ENCODE measurements around the gene HIKESHI.
A peak's percentile ranks its signal among the peaks of the same experiment; 100 is the strongest.

The HIKESHI gene

DNA sequence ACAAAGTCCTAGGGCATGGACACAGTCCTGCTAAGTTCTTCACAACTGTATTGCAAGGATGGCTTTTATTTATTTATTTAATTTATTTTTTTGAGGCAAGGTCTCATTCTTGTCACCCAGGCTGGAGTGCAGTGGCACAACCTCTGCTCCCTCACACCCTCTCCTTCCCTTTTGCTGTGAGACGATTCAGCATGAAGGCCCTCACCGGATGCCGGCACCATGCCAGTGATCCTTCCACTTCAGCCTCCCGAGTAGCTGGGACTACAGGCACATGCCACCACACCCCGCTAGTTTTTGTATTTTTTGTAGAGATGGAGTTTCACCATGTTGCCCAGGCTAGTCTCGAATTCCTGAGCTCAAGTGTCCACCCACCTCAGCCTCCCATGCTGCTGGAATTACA lies 39.7 kb upstream of the HIKESHI start:
- TF ChIP-seq, protein P1, sequence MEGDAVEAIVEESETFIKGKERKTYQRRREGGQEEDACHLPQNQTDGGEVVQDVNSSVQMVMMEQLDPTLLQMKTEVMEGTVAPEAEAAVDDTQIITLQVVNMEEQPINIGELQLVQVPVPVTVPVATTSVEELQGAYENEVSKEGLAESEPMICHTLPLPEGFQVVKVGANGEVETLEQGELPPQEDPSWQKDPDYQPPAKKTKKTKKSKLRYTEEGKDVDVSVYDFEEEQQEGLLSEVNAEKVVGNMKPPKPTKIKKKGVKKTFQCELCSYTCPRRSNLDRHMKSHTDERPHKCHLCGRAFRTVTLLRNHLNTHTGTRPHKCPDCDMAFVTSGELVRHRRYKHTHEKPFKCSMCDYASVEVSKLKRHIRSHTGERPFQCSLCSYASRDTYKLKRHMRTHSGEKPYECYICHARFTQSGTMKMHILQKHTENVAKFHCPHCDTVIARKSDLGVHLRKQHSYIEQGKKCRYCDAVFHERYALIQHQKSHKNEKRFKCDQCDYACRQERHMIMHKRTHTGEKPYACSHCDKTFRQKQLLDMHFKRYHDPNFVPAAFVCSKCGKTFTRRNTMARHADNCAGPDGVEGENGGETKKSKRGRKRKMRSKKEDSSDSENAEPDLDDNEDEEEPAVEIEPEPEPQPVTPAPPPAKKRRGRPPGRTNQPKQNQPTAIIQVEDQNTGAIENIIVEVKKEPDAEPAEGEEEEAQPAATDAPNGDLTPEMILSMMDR (conservative IDR thresholded peaks at IDR 0.05; ENCODE audit: control insufficient read depth, insufficient read depth, low read depth, low read length): no peak
- H3K4me3 ChIP-seq (ENCODE audit: control insufficient read depth, low read depth, low read length): no peak overlapping the region
- no peak for DNase-seq (ENCODE audit: low read depth)

DNA sequence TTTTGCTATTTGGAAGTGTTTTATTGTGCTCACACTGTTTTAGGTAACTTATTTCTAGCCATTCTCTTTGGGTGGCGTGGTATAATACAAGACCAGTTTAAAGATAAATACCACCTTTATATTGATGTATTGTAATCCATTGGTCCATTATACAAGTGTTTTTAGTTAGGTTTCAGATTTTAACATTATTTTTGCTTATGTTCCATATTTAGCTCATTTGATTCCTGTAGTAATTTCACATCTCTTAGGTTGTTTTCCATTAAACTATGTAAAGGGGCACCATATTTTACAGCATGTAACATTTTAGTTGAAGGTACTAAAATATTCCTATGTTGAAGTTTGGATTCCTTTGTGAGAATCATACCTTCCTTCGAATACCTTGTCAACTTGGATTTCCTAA lies 37.4 kb upstream of the HIKESHI start:
- TF ChIP-seq, protein P1 (conservative IDR thresholded peaks at IDR 0.05; ENCODE audit: control insufficient read depth, insufficient read depth, low read depth, low read length): no peak
- no peak for DNase-seq (ENCODE audit: low read depth)
- no peak overlapping the region for H3K4me3 ChIP-seq (ENCODE audit: control insufficient read depth, low read depth, low read length)

DNA sequence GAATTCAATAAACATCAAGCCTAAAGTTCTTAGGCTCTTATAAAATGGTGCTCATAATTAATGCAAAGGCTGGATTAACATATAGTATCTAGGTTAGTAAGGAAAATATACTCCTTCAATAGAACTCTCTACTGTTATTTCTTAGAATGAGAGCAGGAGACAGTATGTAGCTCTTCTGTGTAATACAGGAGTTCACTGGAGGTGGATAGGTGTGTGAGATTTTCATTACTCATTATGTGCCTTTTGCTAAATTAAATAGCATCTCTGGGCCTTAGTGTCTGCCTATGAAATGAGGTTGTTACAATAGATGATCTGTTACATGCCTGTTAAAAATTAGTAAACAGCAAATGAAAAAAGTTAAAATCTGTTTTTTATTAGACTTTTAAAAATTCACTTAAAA lies 36.8 kb upstream of the HIKESHI start:
- no peak for DNase-seq (ENCODE audit: low read depth)
- no peak overlapping the region for H3K4me3 ChIP-seq (ENCODE audit: control insufficient read depth, low read depth, low read length)
- TF ChIP-seq, protein P1 (conservative IDR thresholded peaks at IDR 0.05; ENCODE audit: control insufficient read depth, insufficient read depth, low read depth, low read length): no peak

DNA sequence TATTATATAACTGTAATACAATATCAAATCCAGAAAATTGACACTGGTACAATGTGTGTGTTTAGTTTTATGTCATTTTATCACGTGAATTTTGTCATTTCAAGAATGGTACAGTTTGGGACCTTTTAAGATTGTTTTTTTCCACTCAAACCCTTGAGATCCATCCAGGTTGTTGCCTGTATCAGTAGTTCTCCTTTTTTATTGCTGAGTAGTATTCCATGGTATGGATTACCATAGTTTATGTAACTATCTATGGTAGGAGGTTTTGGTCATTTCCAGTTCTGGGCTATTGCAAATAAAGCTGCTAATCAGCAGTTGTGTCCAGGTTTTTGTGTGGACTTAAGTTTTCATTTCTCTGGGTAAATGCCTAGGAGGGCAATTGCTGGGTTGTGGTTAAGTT lies 32.4 kb upstream of the HIKESHI start:
- no peak for DNase-seq (ENCODE audit: low read depth)
- no peak overlapping the region for H3K4me3 ChIP-seq (ENCODE audit: control insufficient read depth, low read depth, low read length)
- TF ChIP-seq, protein P1 (conservative IDR thresholded peaks at IDR 0.05; ENCODE audit: control insufficient read depth, insufficient read depth, low read depth, low read length): no peak

DNA sequence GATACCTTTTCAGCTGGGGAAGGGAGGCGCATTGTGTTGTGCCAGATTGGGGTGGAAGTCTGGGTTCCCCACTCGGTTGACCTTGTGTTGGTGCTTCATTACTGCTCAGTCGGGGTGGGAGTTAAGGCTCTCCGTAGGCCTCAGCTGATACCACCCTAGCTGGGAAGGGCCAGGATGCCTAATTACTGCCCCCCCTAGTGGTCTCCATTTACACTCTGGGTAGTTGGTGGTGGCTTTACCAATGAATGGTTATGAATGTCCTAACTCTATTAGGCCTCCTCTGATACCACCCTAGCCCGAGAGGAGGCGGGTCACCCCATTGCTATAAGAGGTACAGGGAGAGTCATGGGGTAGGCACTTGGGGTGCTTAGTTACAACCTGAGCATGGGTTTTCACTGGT lies 27.5 kb upstream of the HIKESHI start:
- no peak for DNase-seq (ENCODE audit: low read depth)
- no peak overlapping the region for H3K4me3 ChIP-seq (ENCODE audit: control insufficient read depth, low read depth, low read length)

DNA sequence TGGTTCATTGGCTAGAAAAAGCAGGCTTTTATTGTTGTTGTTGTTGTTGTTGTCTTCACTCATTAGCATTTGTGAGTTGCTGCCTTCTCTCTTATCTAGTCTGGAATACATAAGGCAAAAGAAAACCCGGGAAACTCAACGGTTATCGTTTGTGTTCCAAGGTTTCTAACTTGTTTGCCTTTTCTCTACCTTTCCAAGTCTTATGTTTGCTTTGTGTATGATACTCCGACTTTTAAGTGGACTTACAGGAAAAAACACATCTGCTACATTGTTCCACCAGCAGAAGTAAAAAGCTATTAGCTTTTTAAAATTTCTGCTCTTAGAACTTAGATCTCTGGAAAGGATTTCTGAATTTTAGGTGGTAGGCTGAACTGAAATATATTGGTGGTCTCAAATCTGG lies 27.0 kb upstream of the HIKESHI start:
- TF ChIP-seq, protein P1 (conservative IDR thresholded peaks at IDR 0.05; ENCODE audit: control insufficient read depth, insufficient read depth, low read depth, low read length): no peak
- H3K4me3 ChIP-seq (ENCODE audit: control insufficient read depth, low read depth, low read length): no peak overlapping the region
- DNase-seq (ENCODE audit: low read depth): no peak

More for the DNA sequence above, 27.5 kb upstream of the HIKESHI start:
- TF ChIP-seq, protein P1 (conservative IDR thresholded peaks at IDR 0.05; ENCODE audit: control insufficient read depth, insufficient read depth, low read depth, low read length): peak; percentile 24

Measured in fibroblast of mammary gland (primary cell).